OCI-LY7 (cell line): ENCODE data around the gene C15orf62. TPM values are rescaled to one million over a fixed set of nuclear protein-coding genes. Genes with fewer than 3 reads are reported as not detected.

ENCODE experiments used
- BruUV-seq: library from RNA; stranded (reverse); fragments of 400-500 nt; replicated peaks from 2 replicates; lab custom pipeline; 2021; lab: Mats Ljungman, UMichigan
- CTCF ChIA-PET: fragments of 300-600 bp; sonication (Branson Sonifier 250); formaldehyde crosslinking; loops from one replicate; lab custom pipeline; 2022; ENCODE audit warnings: antibody characterized with exemption; ENCODE audit not compliant: unreplicated experiment; lab: Charles Lee
- POLR2A ChIA-PET: fragments of 300-600 bp; sonication (Branson Sonifier 250); formaldehyde crosslinking; loops from one replicate; lab custom pipeline; 2022; ENCODE audit warnings: antibody characterized with exemption; lab: Charles Lee
- DNase-seq: peaks from one replicate; pipeline ENCODE4 v3.0.0-alpha.2; 2015; ENCODE audit warnings: low spot score
- H2AFZ ChIP-seq: fragments of 200-600 bp; sonication (generic), shearing (Covaris generic); 2 replicates; pipeline ENCODE4 v1.6.1; 2014; ENCODE audit warnings: mild to moderate bottlenecking, antibody characterized with exemption, low read length, moderate library complexity
- H3K27ac ChIP-seq: fragments of 200-600 bp; sonication (generic); 2 replicates; pipeline ENCODE4 v1.5.1; 2014; ENCODE audit warnings: mixed run types, low read depth, mild to moderate bottlenecking, moderate library complexity, low read length, inconsistent platforms; ENCODE audit not compliant: poor library complexity, severe bottlenecking
- H3K36me3 ChIP-seq: fragments of 200-600 bp; sonication (generic); 2 replicates; pipeline ENCODE4 v1.6.1; 2014; ENCODE audit warnings: mild to moderate bottlenecking, antibody characterized with exemption, low read length, moderate library complexity, mixed read lengths; ENCODE audit not compliant: insufficient read depth
- H3K4me1 ChIP-seq: fragments of 200-600 bp; sonication (generic); 2 replicates; pipeline ENCODE4 v1.5.1; 2014; ENCODE audit warnings: mild to moderate bottlenecking, low read length; ENCODE audit not compliant: insufficient read depth, poor library complexity, severe bottlenecking
- H3K4me2 ChIP-seq: fragments of 200-600 bp; sonication (generic); 2 replicates; pipeline ENCODE4 v1.6.1; 2014; ENCODE audit warnings: mild to moderate bottlenecking, low read length
- H3K4me3 ChIP-seq: fragments of 200-600 bp; sonication (generic); 2 replicates; pipeline ENCODE4 v1.5.1; 2014; ENCODE audit warnings: mild to moderate bottlenecking, low read depth, low read length; ENCODE audit not compliant: poor library complexity, severe bottlenecking
- H3K79me2 ChIP-seq: fragments of 200-600 bp; sonication (generic); 2 replicates; pipeline ENCODE4 v1.6.1; 2016; ENCODE audit warnings: low read depth, mild to moderate bottlenecking, low read length, moderate library complexity, mixed read lengths; ENCODE audit not compliant: insufficient read depth
- H3K9me2 ChIP-seq: fragments of 200-600 bp; sonication (generic); 2 replicates; pipeline ENCODE4 v1.6.1; 2016; ENCODE audit warnings: mild to moderate bottlenecking, low read length, mixed read lengths; ENCODE audit not compliant: insufficient read depth
- H3K9me3 ChIP-seq: fragments of 200-600 bp; sonication (generic); 2 replicates; pipeline ENCODE4 v1.6.1; 2014; ENCODE audit warnings: mild to moderate bottlenecking, mixed run types, low read length, mixed read lengths
- H4K20me1 ChIP-seq: fragments of 200-600 bp; sonication (generic); 2 replicates; pipeline ENCODE4 v1.6.1; 2014; ENCODE audit warnings: mild to moderate bottlenecking, antibody characterized with exemption, low read length, moderate library complexity, mixed read lengths; ENCODE audit not compliant: insufficient read depth
- EZH2phosphoT487 ChIP-seq: fragments of 200-600 bp; sonication (generic); IDR thresholded peaks from 2 replicates; pipeline ENCODE4 v1.6.1; 2018; ENCODE audit warnings: low read depth, borderline replicate concordance, mild to moderate bottlenecking, mixed run types, antibody characterized with exemption, low read length, moderate library complexity, mixed read lengths
- intact Hi-C: fragments of 100-400 bp; cut with micrococcal nuclease; formaldehyde crosslinking; loops from one replicate; pipeline ENCODE4 v1.10.0; 2022; ENCODE audit not compliant: unreplicated experiment
- total RNA-seq, 2 experiments: library from RNA; depleted of rRNA in 1 of 2; stranded (reverse); fragments of >200 nt in 1 of 2; shearing (Covaris generic) in 1 of 2; gene quantifications; 2 replicates each; pipeline ENCODE4 v1.2.3, GENCODE V29; 2014 to 2022
- TF ChIP-seq, protein P1 (sequence below): fragments of 200-600 bp; sonication (generic); conservative IDR thresholded peaks from 2 replicates; pipeline ENCODE4 v1.5.1; 2014; ENCODE audit warnings: mild to moderate bottlenecking, antibody characterized with exemption, low read length, moderate library complexity, mixed read lengths

The C15orf62 gene
- total RNA-seq, 2 experiments from 2014 or later, result 2.7 to 4.7 TPM

DNA sequence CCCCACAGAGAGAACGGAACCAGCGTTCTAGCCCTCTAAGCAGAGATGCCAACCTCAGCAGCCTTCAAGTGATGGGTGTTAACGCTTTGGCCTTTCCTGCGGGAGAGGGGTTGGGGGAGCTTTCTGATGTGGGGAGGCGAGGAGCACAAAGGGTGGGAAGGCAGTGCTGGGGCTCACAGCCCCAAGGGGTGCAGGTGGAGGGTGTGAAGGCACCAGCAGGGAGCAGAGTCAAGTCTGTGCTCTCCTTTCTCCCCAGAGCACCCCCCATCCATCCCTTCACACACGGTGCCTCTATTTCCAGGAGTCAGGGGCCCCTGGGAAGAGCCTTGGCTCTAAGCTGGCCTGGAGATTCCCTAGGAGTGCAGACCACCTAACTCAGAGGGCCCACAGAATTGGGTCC is 4.1 kb downstream of the C15orf62 start:
- Histone ChIP-seq H2AFZ (no peak overlapping the region), H4K20me1 (no peaks in the 10 kb centered on the region), H3K9me2 (no peaks in the 10 kb centered on the region), H3K4me3 (no peak overlapping the region), H3K27ac (no peak overlapping the region), H3K36me3 (peaks cover 60% of the 10 kb centered on the region; the same call in 1 of the 2 replicates), H3K4me2 (no peak overlapping the region), H3K4me1 (peaks cover 27% of the 10 kb centered on the region), H3K9me3 (no peaks in the 10 kb centered on the region), H3K79me2 (no peaks in the 10 kb centered on the region)
- no peak for DNase-seq
- no TSS peak for BruUV-seq
- ChIA-PET POLR2A (no interaction called here), CTCF (no interaction called here)
- intact Hi-C loops, result no loop called here
- TF ChIP-seq, protein P1, sequence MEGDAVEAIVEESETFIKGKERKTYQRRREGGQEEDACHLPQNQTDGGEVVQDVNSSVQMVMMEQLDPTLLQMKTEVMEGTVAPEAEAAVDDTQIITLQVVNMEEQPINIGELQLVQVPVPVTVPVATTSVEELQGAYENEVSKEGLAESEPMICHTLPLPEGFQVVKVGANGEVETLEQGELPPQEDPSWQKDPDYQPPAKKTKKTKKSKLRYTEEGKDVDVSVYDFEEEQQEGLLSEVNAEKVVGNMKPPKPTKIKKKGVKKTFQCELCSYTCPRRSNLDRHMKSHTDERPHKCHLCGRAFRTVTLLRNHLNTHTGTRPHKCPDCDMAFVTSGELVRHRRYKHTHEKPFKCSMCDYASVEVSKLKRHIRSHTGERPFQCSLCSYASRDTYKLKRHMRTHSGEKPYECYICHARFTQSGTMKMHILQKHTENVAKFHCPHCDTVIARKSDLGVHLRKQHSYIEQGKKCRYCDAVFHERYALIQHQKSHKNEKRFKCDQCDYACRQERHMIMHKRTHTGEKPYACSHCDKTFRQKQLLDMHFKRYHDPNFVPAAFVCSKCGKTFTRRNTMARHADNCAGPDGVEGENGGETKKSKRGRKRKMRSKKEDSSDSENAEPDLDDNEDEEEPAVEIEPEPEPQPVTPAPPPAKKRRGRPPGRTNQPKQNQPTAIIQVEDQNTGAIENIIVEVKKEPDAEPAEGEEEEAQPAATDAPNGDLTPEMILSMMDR, result no peak
- TF ChIP-seq EZH2phosphoT487, result no peak

DNA sequence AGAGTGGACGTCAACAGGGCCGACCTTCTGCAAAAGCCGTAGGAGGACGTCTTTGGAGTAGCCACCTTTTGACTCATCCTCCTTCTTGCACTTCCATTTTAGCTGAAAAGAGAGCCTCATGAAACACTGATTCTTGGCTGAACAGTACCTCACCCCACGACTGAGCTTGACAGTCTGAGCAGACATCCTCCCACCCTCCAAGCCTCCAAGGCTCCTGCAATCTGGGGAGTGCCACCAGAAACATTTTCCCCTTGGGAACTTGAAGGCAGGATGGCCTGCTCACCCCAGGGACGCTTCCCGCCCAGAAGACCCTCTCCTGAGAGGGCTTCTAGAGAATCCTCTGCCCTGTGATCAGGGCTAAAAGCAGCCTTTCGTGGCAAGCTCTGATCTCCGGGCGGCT is 5.2 kb downstream of the C15orf62 start:
- Histone ChIP-seq H3K4me1 (peaks cover 16% of the 10 kb centered on the region), H3K27ac (no peak overlapping the region), H2AFZ (no peak overlapping the region), H4K20me1 (no peaks in the 10 kb centered on the region), H3K79me2 (no peaks in the 10 kb centered on the region), H3K36me3 (peaks cover 69% of the 10 kb centered on the region), H3K4me2 (no peak overlapping the region), H3K4me3 (no peak overlapping the region), H3K9me2 (no peaks in the 10 kb centered on the region), H3K9me3 (no peaks in the 10 kb centered on the region)
- ChIA-PET CTCF (no interaction called here), POLR2A (no interaction called here)
- DNase-seq, result no peak
- intact Hi-C loops, result no loop called here
- TF ChIP-seq EZH2phosphoT487, result no peak
- TF ChIP-seq, protein P1, result no peak
- no TSS peak for BruUV-seq

DNA sequence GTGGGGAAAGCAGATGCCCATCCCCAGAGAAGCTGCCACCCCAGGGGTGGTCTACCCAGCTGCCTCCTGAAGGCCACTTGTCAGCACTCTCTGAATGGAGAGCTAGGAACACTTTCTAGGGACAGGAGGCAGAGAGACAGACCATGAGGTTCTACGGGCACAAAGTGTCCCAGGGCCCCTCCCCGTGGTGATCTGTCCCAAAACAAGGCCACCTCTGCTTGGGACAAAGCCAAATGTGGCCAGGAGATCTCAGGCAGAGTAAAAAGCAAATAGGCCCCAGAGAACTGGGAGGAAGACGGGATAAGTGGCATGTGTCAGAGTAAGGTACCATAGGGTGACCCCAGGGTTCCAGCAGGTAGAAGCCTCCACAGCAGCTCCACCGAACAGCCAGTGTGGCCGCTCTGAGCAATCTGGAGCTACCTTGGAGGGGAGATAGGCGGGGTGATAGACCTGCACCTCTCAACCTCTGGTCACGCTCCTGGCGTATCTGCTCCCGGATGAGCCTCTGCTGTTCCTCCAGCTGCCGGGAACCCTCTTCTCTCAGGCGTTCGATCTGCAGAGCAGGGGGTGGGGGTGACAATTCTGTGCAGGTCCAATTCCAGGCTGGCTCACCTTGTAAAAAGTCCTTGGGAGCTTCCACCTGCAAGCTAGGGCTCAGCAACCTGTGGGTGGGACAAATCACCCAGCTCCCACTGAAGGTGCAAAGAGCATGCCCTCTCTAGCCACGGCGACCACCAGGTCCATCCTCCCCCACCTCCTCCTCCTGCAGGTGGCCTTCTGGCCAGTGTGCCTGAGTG is 6.2 kb downstream of the C15orf62 start:
- intact Hi-C loops, result no loop called here
- BruUV-seq, result no TSS peak
- Histone ChIP-seq H3K79me2 (no peaks in the 10 kb centered on the region), H3K9me3 (no peaks in the 10 kb centered on the region), H4K20me1 (no peaks in the 10 kb centered on the region), H3K36me3 (peaks cover 69% of the 10 kb centered on the region), H2AFZ (no peak overlapping the region), H3K4me2 (no peak overlapping the region), H3K9me2 (no peaks in the 10 kb centered on the region), H3K27ac (no peak overlapping the region), H3K4me3 (no peak overlapping the region), H3K4me1 (peaks cover 6% of the 10 kb centered on the region)
- TF ChIP-seq, protein P1, result no peak
- no peak for TF ChIP-seq EZH2phosphoT487
- POLR2A ChIA-PET, result no interaction called here
- CTCF ChIA-PET, result interaction anchor here (0.8 kb wide), 1 partner anchor 12 kb away, joined by 3 read pairs; the partner anchor contains the start of gene GCHFR
- DNase-seq, result no peak
